ENCODE results near the gene SH3PXD2A. TPM values are rescaled to one million over a fixed set of nuclear protein-coding genes. Genes with fewer than 3 reads are reported as not detected.

Gene SH3PXD2A
- total RNA-seq, 2 experiments from 2014 or later = 6.9 to 7.0 TPM

GRCh38 chr10:103822107-103822716 lies 33.2 kb downstream of the SH3PXD2A start:
- DNase-seq (no peak), ATAC-seq (ENCODE audit: poor library complexity) (no peak)
- H3K4me1 ChIP-seq (ENCODE audit: insufficient read depth, low read length) = no peaks in the 10 kb centered on the region
- H3K36me3 ChIP-seq (ENCODE audit: insufficient read depth, low read length) = no peaks in the 10 kb centered on the region
- H3K27me3 ChIP-seq (ENCODE audit: control insufficient read depth in 1 of 2, insufficient read depth in 2 of 2, low read length in 2 of 2) = peaks cover 5 to 12% of the 10 kb centered on the region in 2 experiments
- H3K9me3 ChIP-seq (ENCODE audit: control insufficient read depth in 1 of 2, insufficient read depth in 1 of 2, low read length in 2 of 2) = no peaks in the 10 kb centered on the region
- Mint-ChIP-seq H3K36me3 (ENCODE audit: low read depth) (no peaks in the 10 kb centered on the region), H3K27me3 (peaks cover 25% of the 10 kb centered on the region), H3K4me1 (ENCODE audit: low read depth) (no peaks in the 10 kb centered on the region), H3K27ac (no peak overlapping the region), H3K9me3 (no peaks in the 10 kb centered on the region), H3K4me3 (no peak overlapping the region)
- no peak overlapping the region for H3K27ac ChIP-seq (ENCODE audit: low read depth in 1 of 2, low read length in 2 of 2)
- H3K4me3 ChIP-seq (ENCODE audit: low read length) = no peak overlapping the region
- TF ChIP-seq CTCF (IDR thresholded peaks at IDR 0.05) = no peak
- intact Hi-C loops (cut with DNase I, micrococcal nuclease) = no loop called here
- POLR2A ChIA-PET = no interaction called here
- CTCF ChIA-PET = no interaction called here

GRCh38 chr10:103820101-103821062 lies 35.0 kb downstream of the SH3PXD2A start:
- no peaks in the 10 kb centered on the region for H3K36me3 ChIP-seq (ENCODE audit: insufficient read depth, low read length)
- H3K4me3 ChIP-seq (ENCODE audit: low read length) = no peak overlapping the region
- Mint-ChIP-seq H3K27me3 (peaks cover 29% of the 10 kb centered on the region), H3K4me3 (no peak overlapping the region), H3K4me1 (ENCODE audit: low read depth) (no peaks in the 10 kb centered on the region), H3K27ac (no peak overlapping the region), H3K9me3 (no peaks in the 10 kb centered on the region), H3K36me3 (ENCODE audit: low read depth) (no peaks in the 10 kb centered on the region)
- H3K9me3 ChIP-seq (ENCODE audit: control insufficient read depth in 1 of 2, insufficient read depth in 1 of 2, low read length in 2 of 2) = no peaks in the 10 kb centered on the region
- H3K4me1 ChIP-seq (ENCODE audit: insufficient read depth, low read length) = no peaks in the 10 kb centered on the region
- ChIA-PET CTCF (no interaction called here), POLR2A (no interaction called here)
- no peak for TF ChIP-seq CTCF (IDR thresholded peaks at IDR 0.05)
- DNase-seq (no peak), ATAC-seq (ENCODE audit: poor library complexity) (no peak)
- H3K27ac ChIP-seq (ENCODE audit: low read depth in 1 of 2, low read length in 2 of 2) = no peak overlapping the region
- H3K27me3 ChIP-seq (ENCODE audit: control insufficient read depth in 1 of 2, insufficient read depth in 2 of 2, low read length in 2 of 2) = peaks cover 5 to 12% of the 10 kb centered on the region in 2 experiments
- intact Hi-C loops (cut with DNase I, micrococcal nuclease) = no loop called here

- Histone ChIP-seq H3K4me3 (ENCODE audit: low read length) (no peak overlapping the region), H3K36me3 (ENCODE audit: insufficient read depth, low read length) (no peaks in the 10 kb centered on the region), H3K4me1 (ENCODE audit: insufficient read depth, low read length) (no peaks in the 10 kb centered on the region), H3K27ac (ENCODE audit: low read depth in 1 of 2, low read length in 2 of 2) (no peak overlapping the region), H3K27me3 (ENCODE audit: control insufficient read depth in 1 of 2, insufficient read depth in 2 of 2, low read length in 2 of 2) (peaks cover 5 to 12% of the 10 kb centered on the region in 2 experiments), H3K9me3 (ENCODE audit: control insufficient read depth in 1 of 2, insufficient read depth in 1 of 2, low read length in 2 of 2) (no peaks in the 10 kb centered on the region)
- H3K9me3 Mint-ChIP-seq = no peaks in the 10 kb centered on the region
- H3K27ac Mint-ChIP-seq = no peak overlapping the region
- ChIA-PET CTCF (no interaction called here), POLR2A (no interaction called here)
- no peak overlapping the region for H3K4me3 Mint-ChIP-seq
- intact Hi-C loops (cut with DNase I, micrococcal nuclease) = no loop called here
- H3K27me3 Mint-ChIP-seq = peaks cover 29% of the 10 kb centered on the region
- H3K4me1 Mint-ChIP-seq (ENCODE audit: low read depth) = no peaks in the 10 kb centered on the region
- H3K36me3 Mint-ChIP-seq (ENCODE audit: low read depth) = no peaks in the 10 kb centered on the region
- ATAC-seq (ENCODE audit: poor library complexity) (no peak), DNase-seq (no peak)
- TF ChIP-seq CTCF (IDR thresholded peaks at IDR 0.05) = no peak
Observed at GRCh38 chr10:103819493-103819892, 35.9 kb downstream of the SH3PXD2A start.
